HG03469 (cell line): ENCODE data around the gene SF1.

Experiments used
- ATAC-seq: cut with Tn5 transposase; IDR thresholded peaks from one replicate; pipeline ENCODE4 v1.9.1; 2021; ENCODE audit warnings: mild to moderate bottlenecking, moderate library complexity, moderate number of reproducible peaks; ENCODE audit not compliant: unreplicated experiment

Gene SF1

GRCh38 chr11:64728757-64729365 is 49.5 kb downstream of the SF1 start:
- ATAC-seq = no peak

- no peak for ATAC-seq
Observed at GRCh38 chr11:64726867-64727530, 51.3 kb downstream of the SF1 start.

- no peak for ATAC-seq
Observed at GRCh38 chr11:64726211-64726641, 52.1 kb downstream of the SF1 start.

GRCh38 chr11:64724863-64725532 is 53.3 kb downstream of the SF1 start:
- no peak for ATAC-seq

- ATAC-seq = no peak
Observed at GRCh38 chr11:64723907-64724862, 54.2 kb downstream of the SF1 start.

- ATAC-seq = no peak
Observed at GRCh38 chr11:64723117-64723906, 55.0 kb downstream of the SF1 start, which contains the start of gene NRXN2. Gene NRXN2 (minus strand): TSS chr11:64723197. CDS start chr11:64713699, 9,498 bp downstream.

- no peak for ATAC-seq
Observed at GRCh38 chr11:64722141-64723065, 55.9 kb downstream of the SF1 start.

- no peak for ATAC-seq
Observed at GRCh38 chr11:64721359-64721699, 57.0 kb downstream of the SF1 start.

- no peak for ATAC-seq
Observed at GRCh38 chr11:64720640-64721358, 57.5 kb downstream of the SF1 start.

GRCh38 chr11:64720167-64720566 is 58.2 kb downstream of the SF1 start:
- no peak for ATAC-seq

- ATAC-seq = no peak
Observed at GRCh38 chr11:64719406-64719805, 58.9 kb downstream of the SF1 start.

GRCh38 chr11:64718780-64719124 is 59.6 kb downstream of the SF1 start:
- no peak for ATAC-seq

- ATAC-seq = no peak
Observed at GRCh38 chr11:64718084-64718779, 60.1 kb downstream of the SF1 start.

GRCh38 chr11:64717268-64717578 is 61.1 kb downstream of the SF1 start:
- no peak for ATAC-seq

- ATAC-seq = no peak
Observed at GRCh38 chr11:64716473-64717267, 61.7 kb downstream of the SF1 start.

GRCh38 chr11:64715756-64716472 is 62.4 kb downstream of the SF1 start:
- ATAC-seq = no peak

- no peak for ATAC-seq
Observed at GRCh38 chr11:64715110-64715509, 63.2 kb downstream of the SF1 start.
